Tibial nerve (tissue), 4 donors: ENCODE measurements around the gene STOX1. TPM values are rescaled to one million over a fixed set of nuclear protein-coding genes. Genes with fewer than 3 reads are reported as not detected.

Experiments used
- DNase-seq, 2 donors: peaks; one replicate each; pipeline ENCODE4 v3.0.0-alpha.2; 2019; ENCODE audit warnings: low spot score in 2 of 2
- H3K27ac ChIP-seq, 4 donors: fragments of 200-600 bp; sonication (generic) in 3 of 4; one replicate each; pipeline ENCODE4 v1.5.1; 2017 to 2019; ENCODE audit warnings: mild to moderate bottlenecking in 1 of 4
- H3K27me3 ChIP-seq, 2 donors: fragments of 200-600 bp; sonication (generic) in 1 of 2; one replicate each; pipeline versions ENCODE4 v1.5.1 to v1.6.0; 2017 to 2019
- H3K36me3 ChIP-seq, 3 donors: fragments of 200-600 bp; sonication (generic); one replicate each; pipeline ENCODE4 v1.5.1; 2018 to 2019
- H3K4me1 ChIP-seq, 4 donors: fragments of 200-600 bp; sonication (generic) in 3 of 4; one replicate each; pipeline ENCODE4 v1.5.1; 2017 to 2019
- H3K4me3 ChIP-seq, 4 donors: fragments of 200-600 bp; sonication (generic) in 3 of 4; one replicate each; pipeline ENCODE4 v1.5.1; 2017 to 2019; ENCODE audit warnings: mild to moderate bottlenecking in 1 of 4, moderate library complexity in 1 of 4
- H3K9me3 ChIP-seq, 4 donors: fragments of 200-600 bp; sonication (generic) in 3 of 4; one replicate each; pipeline ENCODE4 v1.5.1; 2017 to 2019
- EP300 ChIP-seq, 2 donors: sonication (generic); formaldehyde crosslinking; IDR thresholded peaks; one replicate each; pipeline ENCODE4 v1.6.1; 2017; ENCODE audit warnings: antibody characterized with exemption in 2 of 2, mild to moderate bottlenecking in 1 of 2
- POLR2A ChIP-seq, 2 donors: fragments of 450-650 bp; IDR thresholded peaks; one replicate each; pipeline ENCODE4 v1.6.1; 2017; ENCODE audit warnings: antibody characterized with exemption in 2 of 2, mild to moderate bottlenecking in 2 of 2, moderate library complexity in 2 of 2
- WGBS, 2 donors: methylation state at CpG; one replicate each; pipeline ENCODE4 v1.1.5; 2018; 5-methylcytosine and 5-hydroxymethylcytosine counted together
- total RNA-seq, 4 donors: library from RNA; depleted of rRNA; stranded (reverse); fragments of >200 nt; gene quantifications; one replicate each; pipeline ENCODE4 v1.1.0, GENCODE V29; 2016
- TF ChIP-seq, protein P1 (sequence below), 5 experiments: fragments of 200-600 bp in 3 of 5; fragments of 450-650 bp in 2 of 5; sonication (generic) in 3 of 5; IDR thresholded peaks; one replicate each; pipeline ENCODE4 v1.5.1; 2016 to 2019; ENCODE audit warnings: antibody characterized with exemption in 5 of 5, mild to moderate bottlenecking in 3 of 5, moderate library complexity in 2 of 5

The STOX1 gene
- total RNA-seq, 4 donors from 2014 or later, result 1.2 to 5.7 (median 3.2) TPM

DNA sequence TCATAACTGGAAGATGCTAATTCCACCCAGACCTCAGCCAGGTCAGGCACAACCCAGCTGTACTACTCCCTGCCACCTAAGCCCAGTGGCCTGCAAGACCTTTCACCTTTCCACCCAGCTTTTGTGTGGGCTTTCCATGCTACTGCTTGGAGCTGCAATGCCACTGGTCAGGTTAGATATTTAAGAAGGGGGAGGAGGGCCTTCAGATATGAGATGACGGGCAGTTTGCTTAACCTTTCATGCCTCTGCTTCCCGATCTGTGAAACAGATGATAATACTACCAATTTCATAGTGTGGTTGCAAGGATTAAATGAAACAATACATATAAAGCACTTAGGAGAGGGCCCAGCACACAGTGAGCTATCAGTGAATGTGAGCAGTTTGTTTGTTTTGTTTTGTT, 20.9 kb downstream of the STOX1 start:
- H3K4me1 ChIP-seq, result no peaks in the 10 kb centered on the region
- no peaks in the 10 kb centered on the region for H3K36me3 ChIP-seq
- H3K4me3 ChIP-seq, result no peak overlapping the region
- peaks cover 0 to 12% (median 0%) of the 10 kb centered on the region in 4 donors for H3K9me3 ChIP-seq
- DNase-seq, result no peak
- 70 to 92% methylated on average over 2 of the region's 2 CpGs for WGBS, 2 donors
- TF ChIP-seq EP300 (IDR thresholded peaks at IDR 0.05) (no peak), POLR2A (IDR thresholded peaks at IDR 0.05) (no peak)
- TF ChIP-seq, protein P1, sequence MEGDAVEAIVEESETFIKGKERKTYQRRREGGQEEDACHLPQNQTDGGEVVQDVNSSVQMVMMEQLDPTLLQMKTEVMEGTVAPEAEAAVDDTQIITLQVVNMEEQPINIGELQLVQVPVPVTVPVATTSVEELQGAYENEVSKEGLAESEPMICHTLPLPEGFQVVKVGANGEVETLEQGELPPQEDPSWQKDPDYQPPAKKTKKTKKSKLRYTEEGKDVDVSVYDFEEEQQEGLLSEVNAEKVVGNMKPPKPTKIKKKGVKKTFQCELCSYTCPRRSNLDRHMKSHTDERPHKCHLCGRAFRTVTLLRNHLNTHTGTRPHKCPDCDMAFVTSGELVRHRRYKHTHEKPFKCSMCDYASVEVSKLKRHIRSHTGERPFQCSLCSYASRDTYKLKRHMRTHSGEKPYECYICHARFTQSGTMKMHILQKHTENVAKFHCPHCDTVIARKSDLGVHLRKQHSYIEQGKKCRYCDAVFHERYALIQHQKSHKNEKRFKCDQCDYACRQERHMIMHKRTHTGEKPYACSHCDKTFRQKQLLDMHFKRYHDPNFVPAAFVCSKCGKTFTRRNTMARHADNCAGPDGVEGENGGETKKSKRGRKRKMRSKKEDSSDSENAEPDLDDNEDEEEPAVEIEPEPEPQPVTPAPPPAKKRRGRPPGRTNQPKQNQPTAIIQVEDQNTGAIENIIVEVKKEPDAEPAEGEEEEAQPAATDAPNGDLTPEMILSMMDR (IDR thresholded peaks at IDR 0.05), result no peak
- no peak overlapping the region for H3K27ac ChIP-seq
- H3K27me3 ChIP-seq, result no peaks in the 10 kb centered on the region

DNA sequence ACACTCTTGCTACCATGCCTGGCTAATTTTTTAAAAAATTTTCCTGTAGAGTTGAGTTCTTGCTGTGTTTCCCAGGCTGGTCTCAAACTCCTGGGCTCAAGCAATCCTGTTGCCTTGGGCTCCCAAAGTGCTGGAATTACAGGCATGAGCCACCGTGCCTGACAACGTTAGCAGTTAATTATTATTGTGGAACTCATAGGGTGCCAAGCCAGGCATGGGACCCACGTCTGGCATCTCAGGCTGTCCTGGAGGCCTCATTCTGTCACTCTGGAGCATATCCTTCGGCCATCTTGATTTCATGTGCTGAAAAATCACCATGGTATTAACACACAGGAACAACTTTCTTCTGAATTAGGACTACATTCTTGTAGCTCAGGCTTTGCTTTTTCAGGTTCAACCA, 21.5 kb downstream of the STOX1 start:
- no peaks in the 10 kb centered on the region for H3K27me3 ChIP-seq
- TF ChIP-seq EP300 (IDR thresholded peaks at IDR 0.05), result no peak
- no peak for TF ChIP-seq POLR2A (IDR thresholded peaks at IDR 0.05)
- TF ChIP-seq, protein P1 (IDR thresholded peaks at IDR 0.05), result no peak

DNA sequence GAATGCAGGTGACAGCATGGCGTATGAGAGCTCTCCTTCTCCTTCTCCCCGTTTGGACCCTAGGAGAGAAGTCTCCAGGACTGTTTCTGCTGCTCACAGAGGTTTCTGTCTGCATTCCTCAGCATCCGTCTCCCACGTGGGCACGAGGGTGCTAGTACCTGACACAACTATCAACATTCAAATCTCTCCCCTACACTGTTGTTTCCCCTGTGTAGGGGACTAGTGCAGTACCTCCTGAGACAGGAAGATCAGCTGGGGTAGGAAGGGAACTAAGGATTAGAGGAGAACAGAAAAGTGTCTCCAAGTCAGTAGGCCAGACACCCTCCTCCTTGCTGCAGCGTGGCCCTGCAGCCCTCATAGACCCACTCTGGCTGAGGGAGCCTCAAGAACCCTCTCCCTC, 29.0 kb downstream of the STOX1 start:
- TF ChIP-seq EP300 (IDR thresholded peaks at IDR 0.05) (no peak), POLR2A (IDR thresholded peaks at IDR 0.05) (no peak)
- TF ChIP-seq, protein P1 (IDR thresholded peaks at IDR 0.05), result no peak
- Histone ChIP-seq H3K4me1 (no peaks in the 10 kb centered on the region), H3K27me3 (no peaks in the 10 kb centered on the region), H3K36me3 (no peaks in the 10 kb centered on the region), H3K4me3 (no peak overlapping the region), H3K9me3 (peaks cover 0 to 21% (median 0%) of the 10 kb centered on the region in 4 donors), H3K27ac (no peak overlapping the region)
- DNase-seq, result no peak
- WGBS, 2 donors, result 64 to 65% methylated on average over 6 of the region's 6 CpGs

More for the DNA sequence above, 21.5 kb downstream of the STOX1 start:
- no peaks in the 10 kb centered on the region for H3K4me1 ChIP-seq
- 56 to 69% methylated on average over 4 of the region's 4 CpGs for WGBS, 2 donors
- H3K36me3 ChIP-seq, result no peaks in the 10 kb centered on the region
- H3K9me3 ChIP-seq, result peaks cover 0 to 12% (median 0%) of the 10 kb centered on the region in 4 donors
- no peak overlapping the region for H3K4me3 ChIP-seq
- H3K27ac ChIP-seq, result no peak overlapping the region
- DNase-seq, result no peak

DNA sequence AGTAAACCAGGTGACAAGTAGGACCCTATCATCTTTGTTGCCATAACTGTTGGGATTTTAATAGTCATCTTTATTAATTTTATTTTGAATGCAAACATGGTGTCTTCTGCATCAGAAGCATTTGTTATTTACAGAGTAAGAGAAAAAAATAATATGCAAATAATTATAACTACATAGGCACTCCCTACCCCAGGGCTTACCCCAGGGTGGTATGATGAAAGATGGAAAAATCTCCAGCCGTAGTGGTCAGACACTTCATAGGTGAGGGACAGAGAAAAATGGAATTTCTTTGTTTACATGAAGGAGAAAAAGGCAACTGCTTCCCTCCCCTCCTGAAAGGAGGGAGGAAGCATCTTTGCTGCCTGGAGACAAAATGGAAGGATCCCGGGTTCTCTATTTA, 29.7 kb downstream of the STOX1 start:
- H3K27me3 ChIP-seq, result no peaks in the 10 kb centered on the region
- no peaks in the 10 kb centered on the region for H3K4me1 ChIP-seq
- TF ChIP-seq, protein P1 (IDR thresholded peaks at IDR 0.05), result no peak
- TF ChIP-seq POLR2A (IDR thresholded peaks at IDR 0.05) (no peak), EP300 (IDR thresholded peaks at IDR 0.05) (no peak)
- H3K9me3 ChIP-seq, result peaks cover 0 to 21% (median 0%) of the 10 kb centered on the region in 4 donors
- no peak overlapping the region for H3K4me3 ChIP-seq
- WGBS, 2 donors, result 56 to 65% methylated on average over 2 of the region's 2 CpGs
- no peak for DNase-seq
- no peaks in the 10 kb centered on the region for H3K36me3 ChIP-seq
- H3K27ac ChIP-seq, result no peak overlapping the region

DNA sequence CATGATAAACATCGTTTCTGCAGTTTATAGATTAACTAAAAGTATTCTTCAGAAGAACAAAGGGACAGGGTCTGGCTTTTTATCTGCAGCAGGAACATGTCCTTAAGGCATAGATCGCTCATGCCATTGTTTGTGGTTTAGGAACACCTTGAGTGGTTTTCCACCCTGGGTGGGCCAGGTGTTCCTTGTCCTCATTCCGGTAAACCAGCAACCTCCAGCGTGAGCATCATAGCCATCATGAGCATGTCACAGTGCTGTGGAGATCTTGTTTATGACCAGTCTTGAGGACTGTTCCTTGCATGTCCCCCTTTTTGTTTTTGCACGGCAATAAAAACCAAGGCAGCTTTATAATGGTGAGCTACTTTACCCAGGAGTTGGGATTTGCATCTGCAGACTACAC, 33.9 kb downstream of the STOX1 start:
- no peaks in the 10 kb centered on the region for H3K36me3 ChIP-seq
- DNase-seq, result no peak
- peaks cover 0 to 20% (median 0%) of the 10 kb centered on the region in 4 donors for H3K9me3 ChIP-seq
- WGBS, 2 donors, result 97% methylated on average over 5 of the region's 5 CpGs
- H3K4me3 ChIP-seq, result no peak overlapping the region
- no peaks in the 10 kb centered on the region for H3K4me1 ChIP-seq
- TF ChIP-seq POLR2A (IDR thresholded peaks at IDR 0.05), result no peak
- TF ChIP-seq, protein P1 (IDR thresholded peaks at IDR 0.05), result no peak
- TF ChIP-seq EP300 (IDR thresholded peaks at IDR 0.05), result no peak
- no peak overlapping the region for H3K27ac ChIP-seq
- no peaks in the 10 kb centered on the region for H3K27me3 ChIP-seq
